SU-DHL-6 (cell line): ENCODE results near the gene DDX31.

Experiments
- EZH2phosphoT487 ChIP-seq: fragments of 200-600 bp; sonication (generic), shearing (Covaris generic); conservative IDR thresholded peaks from 2 replicates; pipeline ENCODE4 v1.6.1; 2018; ENCODE audit warnings: mild to moderate bottlenecking, antibody characterized with exemption, low read length, moderate library complexity, mixed read lengths
- TF ChIP-seq, protein P1 (sequence below): fragments of 200-600 bp; sonication (generic); IDR thresholded peaks from one replicate; pipeline ENCODE4 v1.5.1; 2017; ENCODE audit warnings: antibody characterized with exemption, mild to moderate bottlenecking, low read length, moderate library complexity; ENCODE audit not compliant: insufficient read depth, poor library complexity, severe bottlenecking

DNA sequence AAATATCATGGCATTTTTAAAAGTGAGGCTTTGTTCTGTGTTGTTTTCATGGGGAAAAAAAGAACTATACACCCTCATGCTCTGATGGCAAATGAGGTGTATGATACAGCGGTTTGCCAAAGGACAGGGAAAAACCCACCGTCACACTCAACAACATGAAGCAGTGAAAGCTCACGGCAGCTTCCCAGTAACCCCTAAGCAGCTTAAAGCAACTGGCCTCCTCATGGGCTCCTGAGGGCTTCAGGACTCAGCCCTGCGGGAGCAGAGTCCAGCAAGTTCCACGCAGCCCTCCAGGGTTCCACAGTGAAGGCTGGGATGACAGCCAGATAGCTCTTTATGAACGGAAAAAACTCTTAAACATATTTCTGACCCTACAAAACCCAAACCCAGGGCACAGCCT lies 74.5 kb downstream of the DDX31 start:
- TF ChIP-seq, protein P1, sequence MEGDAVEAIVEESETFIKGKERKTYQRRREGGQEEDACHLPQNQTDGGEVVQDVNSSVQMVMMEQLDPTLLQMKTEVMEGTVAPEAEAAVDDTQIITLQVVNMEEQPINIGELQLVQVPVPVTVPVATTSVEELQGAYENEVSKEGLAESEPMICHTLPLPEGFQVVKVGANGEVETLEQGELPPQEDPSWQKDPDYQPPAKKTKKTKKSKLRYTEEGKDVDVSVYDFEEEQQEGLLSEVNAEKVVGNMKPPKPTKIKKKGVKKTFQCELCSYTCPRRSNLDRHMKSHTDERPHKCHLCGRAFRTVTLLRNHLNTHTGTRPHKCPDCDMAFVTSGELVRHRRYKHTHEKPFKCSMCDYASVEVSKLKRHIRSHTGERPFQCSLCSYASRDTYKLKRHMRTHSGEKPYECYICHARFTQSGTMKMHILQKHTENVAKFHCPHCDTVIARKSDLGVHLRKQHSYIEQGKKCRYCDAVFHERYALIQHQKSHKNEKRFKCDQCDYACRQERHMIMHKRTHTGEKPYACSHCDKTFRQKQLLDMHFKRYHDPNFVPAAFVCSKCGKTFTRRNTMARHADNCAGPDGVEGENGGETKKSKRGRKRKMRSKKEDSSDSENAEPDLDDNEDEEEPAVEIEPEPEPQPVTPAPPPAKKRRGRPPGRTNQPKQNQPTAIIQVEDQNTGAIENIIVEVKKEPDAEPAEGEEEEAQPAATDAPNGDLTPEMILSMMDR, result no peak
- TF ChIP-seq EZH2phosphoT487, result no peak
